ENCODE measurements around the gene CCDC83.

Gene CCDC83

DNA sequence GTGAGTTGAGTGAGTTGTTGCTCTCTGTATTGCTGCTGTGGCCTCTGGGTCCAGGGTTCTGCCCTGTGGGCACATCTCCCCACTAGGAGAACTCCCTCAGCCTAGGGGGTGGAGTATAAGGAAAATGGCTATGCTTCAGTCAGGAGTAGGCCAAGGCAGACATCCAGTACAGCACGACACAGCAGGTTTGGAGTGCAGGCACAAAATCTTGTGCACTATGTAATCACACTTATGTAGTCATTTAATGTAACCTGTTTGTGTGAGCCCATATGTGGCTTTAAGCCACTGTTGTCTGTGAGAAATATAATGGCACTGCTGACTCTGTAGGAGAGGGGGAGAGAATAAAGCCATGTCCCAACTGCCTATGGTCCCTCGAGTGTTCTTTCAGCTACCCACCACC lies 90.1 kb downstream of the CCDC83 start:
- TF ChIP-seq ARNTL (CRISPR knock-in tag; IDR thresholded peaks at IDR 0.05; ENCODE audit: borderline replicate concordance, low read depth) (no peak), TCF4 (CRISPR knock-in tag; IDR thresholded peaks at IDR 0.05; ENCODE audit: borderline replicate concordance) (no peak), GLIS3 (CRISPR knock-in tag; IDR thresholded peaks at IDR 0.05) (no peak), CSDC2 (CRISPR knock-in tag; IDR thresholded peaks at IDR 0.05) (no peak)
- TF ChIP-seq, protein P1, sequence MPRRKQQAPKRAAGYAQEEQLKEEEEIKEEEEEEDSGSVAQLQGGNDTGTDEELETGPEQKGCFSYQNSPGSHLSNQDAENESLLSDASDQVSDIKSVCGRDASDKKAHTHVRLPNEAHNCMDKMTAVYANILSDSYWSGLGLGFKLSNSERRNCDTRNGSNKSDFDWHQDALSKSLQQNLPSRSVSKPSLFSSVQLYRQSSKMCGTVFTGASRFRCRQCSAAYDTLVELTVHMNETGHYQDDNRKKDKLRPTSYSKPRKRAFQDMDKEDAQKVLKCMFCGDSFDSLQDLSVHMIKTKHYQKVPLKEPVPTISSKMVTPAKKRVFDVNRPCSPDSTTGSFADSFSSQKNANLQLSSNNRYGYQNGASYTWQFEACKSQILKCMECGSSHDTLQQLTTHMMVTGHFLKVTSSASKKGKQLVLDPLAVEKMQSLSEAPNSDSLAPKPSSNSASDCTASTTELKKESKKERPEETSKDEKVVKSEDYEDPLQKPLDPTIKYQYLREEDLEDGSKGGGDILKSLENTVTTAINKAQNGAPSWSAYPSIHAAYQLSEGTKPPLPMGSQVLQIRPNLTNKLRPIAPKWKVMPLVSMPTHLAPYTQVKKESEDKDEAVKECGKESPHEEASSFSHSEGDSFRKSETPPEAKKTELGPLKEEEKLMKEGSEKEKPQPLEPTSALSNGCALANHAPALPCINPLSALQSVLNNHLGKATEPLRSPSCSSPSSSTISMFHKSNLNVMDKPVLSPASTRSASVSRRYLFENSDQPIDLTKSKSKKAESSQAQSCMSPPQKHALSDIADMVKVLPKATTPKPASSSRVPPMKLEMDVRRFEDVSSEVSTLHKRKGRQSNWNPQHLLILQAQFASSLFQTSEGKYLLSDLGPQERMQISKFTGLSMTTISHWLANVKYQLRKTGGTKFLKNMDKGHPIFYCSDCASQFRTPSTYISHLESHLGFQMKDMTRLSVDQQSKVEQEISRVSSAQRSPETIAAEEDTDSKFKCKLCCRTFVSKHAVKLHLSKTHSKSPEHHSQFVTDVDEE (CRISPR knock-in tag; IDR thresholded peaks at IDR 0.05), result no peak
- ATAC-seq, result no peak

DNA sequence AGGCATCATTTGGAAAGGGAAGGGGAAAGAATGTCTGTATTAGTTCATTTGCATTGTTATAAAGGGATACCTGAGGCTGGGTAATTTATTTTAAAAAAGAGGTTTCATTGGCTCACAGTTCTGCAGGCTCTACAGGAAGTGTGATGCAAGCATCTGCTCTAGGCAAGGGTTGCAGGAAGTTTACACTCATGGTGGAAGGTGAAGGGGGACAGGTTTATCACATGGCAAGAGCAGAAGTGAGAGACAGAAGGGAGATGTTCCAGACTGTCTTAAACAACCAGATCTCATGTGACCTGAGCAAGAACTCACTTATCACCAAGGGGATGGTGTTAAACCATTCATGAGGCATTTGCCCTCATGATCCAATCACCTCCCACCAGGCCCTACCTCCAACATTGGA lies 90.6 kb downstream of the CCDC83 start:
- no peak for ATAC-seq
- TF ChIP-seq ZNF8 (CRISPR knock-in tag; IDR thresholded peaks at IDR 0.05) (no peak), SNAI2 (CRISPR knock-in tag; IDR thresholded peaks at IDR 0.05) (no peak), BACH2 (CRISPR knock-in tag; IDR thresholded peaks at IDR 0.05; ENCODE audit: borderline replicate concordance) (no peak), ZNF70 (CRISPR knock-in tag; IDR thresholded peaks at IDR 0.05) (no peak), ZFP3 (CRISPR knock-in tag; IDR thresholded peaks at IDR 0.05) (no peak), CSDC2 (CRISPR knock-in tag; IDR thresholded peaks at IDR 0.05) (no peak), PPARA (CRISPR knock-in tag; IDR thresholded peaks at IDR 0.05; ENCODE audit: borderline replicate concordance) (no peak), ZC3H10 (CRISPR knock-in tag; IDR thresholded peaks at IDR 0.05) (no peak)
- TF ChIP-seq, protein P2, sequence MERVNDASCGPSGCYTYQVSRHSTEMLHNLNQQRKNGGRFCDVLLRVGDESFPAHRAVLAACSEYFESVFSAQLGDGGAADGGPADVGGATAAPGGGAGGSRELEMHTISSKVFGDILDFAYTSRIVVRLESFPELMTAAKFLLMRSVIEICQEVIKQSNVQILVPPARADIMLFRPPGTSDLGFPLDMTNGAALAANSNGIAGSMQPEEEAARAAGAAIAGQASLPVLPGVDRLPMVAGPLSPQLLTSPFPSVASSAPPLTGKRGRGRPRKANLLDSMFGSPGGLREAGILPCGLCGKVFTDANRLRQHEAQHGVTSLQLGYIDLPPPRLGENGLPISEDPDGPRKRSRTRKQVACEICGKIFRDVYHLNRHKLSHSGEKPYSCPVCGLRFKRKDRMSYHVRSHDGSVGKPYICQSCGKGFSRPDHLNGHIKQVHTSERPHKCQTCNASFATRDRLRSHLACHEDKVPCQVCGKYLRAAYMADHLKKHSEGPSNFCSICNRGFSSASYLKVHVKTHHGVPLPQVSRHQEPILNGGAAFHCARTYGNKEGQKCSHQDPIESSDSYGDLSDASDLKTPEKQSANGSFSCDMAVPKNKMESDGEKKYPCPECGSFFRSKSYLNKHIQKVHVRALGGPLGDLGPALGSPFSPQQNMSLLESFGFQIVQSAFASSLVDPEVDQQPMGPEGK (CRISPR knock-in tag; IDR thresholded peaks at IDR 0.05; ENCODE audit: borderline replicate concordance), result no peak

DNA sequence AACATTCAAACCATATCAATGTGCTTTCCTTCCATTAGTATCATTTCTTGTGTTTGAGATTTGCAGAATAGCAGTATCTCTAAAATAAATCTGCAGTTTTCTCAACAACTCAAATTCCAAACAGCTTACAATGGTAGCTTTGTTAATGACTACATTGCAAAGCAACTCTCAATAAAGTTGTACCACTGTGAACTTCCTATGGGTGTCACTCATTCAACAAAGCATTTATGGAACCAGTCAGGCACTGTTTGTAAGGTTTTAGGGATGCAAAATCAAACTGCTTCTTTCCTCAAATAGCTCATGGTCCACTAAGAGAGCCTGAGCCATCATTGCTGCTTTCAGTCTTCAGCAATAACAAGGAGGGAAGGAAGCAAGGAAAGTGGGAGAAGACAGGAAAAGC lies 91.0 kb downstream of the CCDC83 start:
- 0 out of 3 replicates have a peak, but pooled peaks have one; percentile 6 for ATAC-seq
- no peak for TF ChIP-seq CSDC2 (CRISPR knock-in tag; IDR thresholded peaks at IDR 0.05)
- TF ChIP-seq TOX (CRISPR knock-in tag; IDR thresholded peaks at IDR 0.05; ENCODE audit: borderline replicate concordance), result no peak
- TF ChIP-seq ESRRG (CRISPR knock-in tag; IDR thresholded peaks at IDR 0.05), result no peak
- no peak for TF ChIP-seq ARNTL (CRISPR knock-in tag; IDR thresholded peaks at IDR 0.05; ENCODE audit: borderline replicate concordance, low read depth)
- no peak for TF ChIP-seq ZFP30 (CRISPR knock-in tag; IDR thresholded peaks at IDR 0.05)
- TF ChIP-seq TCF4 (CRISPR knock-in tag; IDR thresholded peaks at IDR 0.05; ENCODE audit: borderline replicate concordance), result no peak
- TF ChIP-seq, protein P1 (CRISPR knock-in tag; IDR thresholded peaks at IDR 0.05), result no peak
- TF ChIP-seq ZNF565 (CRISPR knock-in tag; conservative IDR thresholded peaks at IDR 0.05; ENCODE audit: low read depth), result no peak
- TF ChIP-seq, protein P3, sequence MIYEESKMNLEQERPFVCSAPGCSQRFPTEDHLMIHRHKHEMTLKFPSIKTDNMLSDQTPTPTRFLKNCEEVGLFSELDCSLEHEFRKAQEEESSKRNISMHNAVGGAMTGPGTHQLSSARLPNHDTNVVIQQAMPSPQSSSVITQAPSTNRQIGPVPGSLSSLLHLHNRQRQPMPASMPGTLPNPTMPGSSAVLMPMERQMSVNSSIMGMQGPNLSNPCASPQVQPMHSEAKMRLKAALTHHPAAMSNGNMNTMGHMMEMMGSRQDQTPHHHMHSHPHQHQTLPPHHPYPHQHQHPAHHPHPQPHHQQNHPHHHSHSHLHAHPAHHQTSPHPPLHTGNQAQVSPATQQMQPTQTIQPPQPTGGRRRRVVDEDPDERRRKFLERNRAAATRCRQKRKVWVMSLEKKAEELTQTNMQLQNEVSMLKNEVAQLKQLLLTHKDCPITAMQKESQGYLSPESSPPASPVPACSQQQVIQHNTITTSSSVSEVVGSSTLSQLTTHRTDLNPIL (CRISPR knock-in tag; IDR thresholded peaks at IDR 0.05; ENCODE audit: low read depth), result no peak
- TF ChIP-seq, protein P4, sequence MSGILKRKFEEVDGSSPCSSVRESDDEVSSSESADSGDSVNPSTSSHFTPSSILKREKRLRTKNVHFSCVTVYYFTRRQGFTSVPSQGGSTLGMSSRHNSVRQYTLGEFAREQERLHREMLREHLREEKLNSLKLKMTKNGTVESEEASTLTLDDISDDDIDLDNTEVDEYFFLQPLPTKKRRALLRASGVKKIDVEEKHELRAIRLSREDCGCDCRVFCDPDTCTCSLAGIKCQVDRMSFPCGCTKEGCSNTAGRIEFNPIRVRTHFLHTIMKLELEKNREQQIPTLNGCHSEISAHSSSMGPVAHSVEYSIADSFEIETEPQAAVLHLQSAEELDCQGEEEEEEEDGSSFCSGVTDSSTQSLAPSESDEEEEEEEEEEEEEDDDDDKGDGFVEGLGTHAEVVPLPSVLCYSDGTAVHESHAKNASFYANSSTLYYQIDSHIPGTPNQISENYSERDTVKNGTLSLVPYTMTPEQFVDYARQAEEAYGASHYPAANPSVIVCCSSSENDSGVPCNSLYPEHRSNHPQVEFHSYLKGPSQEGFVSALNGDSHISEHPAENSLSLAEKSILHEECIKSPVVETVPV (CRISPR knock-in tag; IDR thresholded peaks at IDR 0.05), result no peak
- no peak for TF ChIP-seq BACH2 (CRISPR knock-in tag; IDR thresholded peaks at IDR 0.05; ENCODE audit: borderline replicate concordance)
- no peak for TF ChIP-seq RARB (CRISPR knock-in tag; IDR thresholded peaks at IDR 0.05)
- no peak for TF ChIP-seq ZFP3 (CRISPR knock-in tag; IDR thresholded peaks at IDR 0.05)
- TF ChIP-seq, protein P2 (CRISPR knock-in tag; IDR thresholded peaks at IDR 0.05; ENCODE audit: borderline replicate concordance), result no peak
- no peak for TF ChIP-seq ISL1 (CRISPR knock-in tag; IDR thresholded peaks at IDR 0.05)
- no peak for TF ChIP-seq GLIS3 (CRISPR knock-in tag; IDR thresholded peaks at IDR 0.05)

Data from SK-N-SH treated with all-trans-retinoic acid at 6 μM for 48 hours (cell line).